GM13977 (cell line): ENCODE results near the gene SEC16A.

Experiments
- DNase-seq: peaks from one replicate; pipeline ENCODE4 v3.0.0; 2012; ENCODE audit warnings: low spot score
- in situ Hi-C: fragments of 300-500 bp; cut with MboI; formaldehyde crosslinking; loops from one replicate; pipeline ENCODE4 v1.12.0; 2022; ENCODE audit warnings: low sequenced_read_pairs, low pct_unique_long_range_greater_than_20kb, mixed read lengths, inconsistent platforms; ENCODE audit not compliant: unreplicated experiment
- TF ChIP-seq, protein P1 (sequence below): IDR thresholded peaks from 2 replicates; pipeline ENCODE4 v1.5.1; 2012; ENCODE audit warnings: mild to moderate bottlenecking, control low read depth; ENCODE audit not compliant: insufficient read depth; ENCODE audit errors: extremely low read depth, missing control alignments

SEC16A gene

DNA sequence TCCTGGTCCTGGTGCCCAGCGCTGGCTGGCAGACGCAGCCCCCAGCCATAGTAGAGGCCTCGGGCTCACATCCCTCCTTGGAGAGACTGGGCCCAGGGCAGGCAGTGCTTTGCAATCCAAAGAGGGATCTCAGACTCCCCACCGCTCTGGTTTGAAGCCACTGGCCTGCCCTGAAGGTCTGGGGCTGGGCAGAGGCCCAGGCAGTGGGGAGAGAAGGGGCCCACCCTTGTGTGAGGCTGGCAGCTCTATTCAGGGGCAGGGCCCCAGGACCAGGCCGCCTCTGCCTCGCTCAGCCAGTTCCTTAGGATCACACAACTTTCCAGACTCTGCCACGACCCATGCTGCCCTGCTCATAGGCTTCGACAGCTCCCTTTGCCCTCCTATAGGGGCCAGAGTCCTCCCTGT, 10.7 kb upstream of the SEC16A start:
- DNase-seq, result no peak
- TF ChIP-seq, protein P1, sequence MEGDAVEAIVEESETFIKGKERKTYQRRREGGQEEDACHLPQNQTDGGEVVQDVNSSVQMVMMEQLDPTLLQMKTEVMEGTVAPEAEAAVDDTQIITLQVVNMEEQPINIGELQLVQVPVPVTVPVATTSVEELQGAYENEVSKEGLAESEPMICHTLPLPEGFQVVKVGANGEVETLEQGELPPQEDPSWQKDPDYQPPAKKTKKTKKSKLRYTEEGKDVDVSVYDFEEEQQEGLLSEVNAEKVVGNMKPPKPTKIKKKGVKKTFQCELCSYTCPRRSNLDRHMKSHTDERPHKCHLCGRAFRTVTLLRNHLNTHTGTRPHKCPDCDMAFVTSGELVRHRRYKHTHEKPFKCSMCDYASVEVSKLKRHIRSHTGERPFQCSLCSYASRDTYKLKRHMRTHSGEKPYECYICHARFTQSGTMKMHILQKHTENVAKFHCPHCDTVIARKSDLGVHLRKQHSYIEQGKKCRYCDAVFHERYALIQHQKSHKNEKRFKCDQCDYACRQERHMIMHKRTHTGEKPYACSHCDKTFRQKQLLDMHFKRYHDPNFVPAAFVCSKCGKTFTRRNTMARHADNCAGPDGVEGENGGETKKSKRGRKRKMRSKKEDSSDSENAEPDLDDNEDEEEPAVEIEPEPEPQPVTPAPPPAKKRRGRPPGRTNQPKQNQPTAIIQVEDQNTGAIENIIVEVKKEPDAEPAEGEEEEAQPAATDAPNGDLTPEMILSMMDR, result no peak
- in situ Hi-C loops, result loop anchor here (5.0 kb wide), 1 partner anchor 134 kb away; no protein-coding TSS in a partner anchor

DNA sequence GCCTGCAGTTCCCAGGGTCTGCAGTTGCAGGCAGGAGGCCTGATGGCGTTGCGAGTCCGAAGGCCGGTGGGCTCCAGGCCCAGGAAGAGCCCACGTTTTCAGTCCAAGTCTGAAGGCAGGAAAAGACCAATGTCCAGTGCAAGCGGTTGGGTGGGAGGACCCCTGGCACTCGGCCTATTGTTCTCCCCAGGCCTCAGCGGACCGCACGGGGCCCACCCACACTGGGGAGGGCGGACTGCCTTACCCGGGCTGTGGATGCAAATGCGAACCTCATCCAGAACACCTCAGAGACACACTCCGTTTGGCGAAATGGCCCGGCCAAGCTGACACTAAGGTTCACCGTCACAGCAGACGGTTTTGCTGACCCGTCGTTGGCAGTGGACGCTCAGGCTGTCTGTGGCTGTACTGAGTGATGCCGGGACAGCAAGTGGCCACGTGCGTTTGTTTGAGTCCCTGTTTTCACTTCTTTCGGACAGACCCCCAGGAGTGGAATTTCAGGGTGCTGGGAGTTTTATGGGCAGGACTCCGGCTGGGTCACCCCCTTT, 10.2 kb upstream of the SEC16A start:
- in situ Hi-C loops, result loop anchor here (5.0 kb wide), 1 partner anchor 134 kb away; no protein-coding TSS in a partner anchor
- TF ChIP-seq, protein P1, result no peak
- no peak for DNase-seq

DNA sequence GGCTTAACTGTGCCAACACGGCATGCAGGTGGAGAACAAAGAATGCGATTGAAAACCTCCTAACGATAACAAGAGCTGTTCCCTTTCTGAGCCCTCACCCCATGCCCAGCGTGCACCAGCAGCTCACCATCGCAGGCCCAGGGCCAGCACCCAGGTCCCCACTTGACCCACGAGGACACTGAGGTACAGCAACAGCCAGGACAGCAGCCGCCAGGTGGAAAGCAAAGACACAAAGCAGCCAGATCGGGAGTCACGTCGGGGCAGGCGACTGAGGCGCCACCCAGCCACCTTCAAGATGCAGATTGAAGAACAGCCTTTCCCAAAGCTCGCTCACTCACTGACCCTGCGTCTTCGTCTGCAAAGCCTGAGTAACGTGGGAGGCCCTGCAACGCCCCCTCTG, 6.9 kb upstream of the SEC16A start:
- in situ Hi-C loops, result loop anchor here (5.0 kb wide), 1 partner anchor 138 kb away; no protein-coding TSS in a partner anchor
- DNase-seq, result no peak
- TF ChIP-seq, protein P1, result no peak

DNA sequence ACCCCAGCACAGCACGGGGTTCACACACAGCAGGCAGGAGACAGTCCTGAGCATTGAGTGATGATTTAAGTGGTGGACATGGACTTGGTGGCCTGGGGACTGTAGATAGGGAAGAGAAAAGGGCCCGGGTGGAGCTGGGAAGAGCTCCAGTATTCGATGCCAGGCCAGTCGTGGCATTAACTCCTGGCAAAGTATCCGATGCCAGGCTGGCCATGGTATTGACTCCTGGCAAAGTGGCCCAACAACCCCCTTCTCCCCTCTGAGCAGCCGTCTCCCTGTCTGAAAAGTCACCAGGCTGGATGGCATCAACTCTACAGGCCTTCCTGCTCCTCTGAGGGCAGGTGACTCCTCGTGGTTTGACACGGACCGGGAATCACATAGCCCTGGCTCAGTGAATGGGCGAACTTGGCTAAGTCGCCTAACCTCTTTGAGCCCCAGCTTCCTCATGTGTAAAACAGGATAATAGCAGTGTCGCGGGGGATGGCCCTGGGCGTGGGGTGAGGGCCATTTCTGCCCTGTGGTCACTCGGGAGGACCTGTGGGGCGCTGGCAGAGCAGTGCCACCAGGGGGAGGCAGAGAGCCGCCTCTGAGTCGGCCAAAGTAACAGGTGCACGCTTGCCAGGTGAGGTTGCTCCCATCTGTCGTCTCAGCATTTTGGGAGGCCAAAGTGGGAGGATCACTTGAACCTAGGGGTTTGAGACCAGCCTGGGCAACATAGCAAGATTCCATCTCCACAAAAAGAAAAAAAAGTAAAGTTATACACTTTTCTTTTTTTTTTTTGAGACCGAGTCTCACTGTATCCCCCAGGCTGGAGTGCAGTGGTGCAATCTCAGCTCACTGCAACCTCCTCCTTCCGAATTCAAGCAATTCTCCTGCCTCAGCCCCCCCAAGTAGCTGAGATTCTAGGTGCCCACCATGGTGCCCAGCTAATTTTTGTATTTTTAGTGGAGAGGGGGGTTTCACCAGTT, 5.7 kb upstream of the SEC16A start:
- TF ChIP-seq, protein P1, result peak; percentile 98
- in situ Hi-C loops, result no loop called here
- peak; percentile 77 for DNase-seq

DNA sequence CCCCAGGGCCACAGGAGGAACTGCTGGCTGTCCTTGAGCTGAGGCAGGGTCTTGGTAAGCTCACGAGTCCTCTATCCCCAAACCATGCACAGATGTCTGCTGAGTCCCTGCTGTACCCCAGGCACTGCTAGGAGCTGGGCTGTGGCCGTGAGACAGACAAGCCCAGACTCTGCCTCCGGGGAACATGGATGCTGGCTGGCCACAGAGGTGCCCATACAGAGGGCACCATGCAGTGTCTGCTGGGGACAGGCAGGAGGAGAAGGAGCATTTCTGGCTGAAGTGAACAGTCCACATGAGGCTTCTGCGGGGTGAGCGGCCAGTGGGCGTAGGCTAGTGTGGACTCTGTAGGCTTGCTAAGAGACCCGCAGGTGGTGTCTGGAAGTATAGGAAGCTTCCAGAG, 4.8 kb upstream of the SEC16A start:
- in situ Hi-C loops, result no loop called here

More for the DNA sequence above, 4.8 kb upstream of the SEC16A start:
- TF ChIP-seq, protein P1, result no peak
- no peak for DNase-seq
